BJ (cell line): Measurements from ENCODE around the gene KRTAP5-2. TPM values are rescaled to one million over a fixed set of nuclear protein-coding genes. Genes with fewer than 3 reads are reported as not detected.

Experiments used
- CTCF ChIA-PET: fragments of 350-600 bp; formaldehyde crosslinking; extraction: SDS; loops from one replicate; lab custom pipeline; 2021; ENCODE audit warnings: antibody characterized with exemption, inconsistent platforms; lab: Yijun Ruan, JAX
- POLR2A ChIA-PET: fragments of 300-600 bp; sonication (Branson Sonifier 250); formaldehyde crosslinking; extraction: SDS; loops from one replicate; lab custom pipeline; 2021; ENCODE audit warnings: antibody characterized with exemption; lab: Charles Lee
- DNase-seq: peaks from one replicate; pipeline ENCODE4 v3.0.0-alpha.2; 2011; ENCODE audit warnings: low read depth
- H3K27me3 ChIP-seq: 2 replicates; pipeline ENCODE4 v1.6.0; 2011; ENCODE audit warnings: low read length; ENCODE audit not compliant: control insufficient read depth, insufficient read depth
- H3K36me3 ChIP-seq: 2 replicates; pipeline ENCODE4 v1.5.1; 2011; ENCODE audit warnings: low read length; ENCODE audit not compliant: control insufficient read depth, insufficient read depth
- H3K4me3 ChIP-seq: 2 replicates; pipeline ENCODE4 v1.5.1; 2011; ENCODE audit warnings: low read depth, mild to moderate bottlenecking, control low read depth, low read length
- CTCF ChIP-seq: IDR thresholded peaks from 2 replicates; pipeline ENCODE4 v1.5.1; 2011; ENCODE audit warnings: low read depth, mild to moderate bottlenecking, control low read depth, inconsistent platforms, low read length, moderate library complexity; ENCODE audit not compliant: insufficient read depth
- polyA plus RNA-seq: library from polyadenylated mRNA; depleted of rRNA; stranded (reverse); fragments of >200 nt; gene quantifications from 2 replicates; pipeline ENCODE4 v1.2.3, GENCODE V29; 2011

KRTAP5-2 gene
- polyA plus RNA-seq, 1 experiment, result not detected

- CTCF ChIA-PET, result interaction anchor here (0.5 to 3.7 kb wide), 7 partner anchors 10 to 31 kb away, joined by 3 to 25 read pairs (median 3); no protein-coding TSS in a partner anchor
- POLR2A ChIA-PET, result no interaction called here
- no peak for TF ChIP-seq CTCF
Measured at GRCh38 chr11:1563697-1564534, 34.2 kb downstream of the KRTAP5-2 start.

GRCh38 chr11:1563149-1563638 lies 34.9 kb downstream of the KRTAP5-2 start:
- no peak for DNase-seq
- no peak for TF ChIP-seq CTCF
- no peaks in the 10 kb centered on the region for H3K27me3 ChIP-seq
- ChIA-PET CTCF (interaction anchor here (0.5 to 3.7 kb wide), 5 partner anchors 10 to 66 kb away, joined by 3 to 24 read pairs (median 3); no protein-coding TSS in a partner anchor), POLR2A (no interaction called here)
- H3K4me3 ChIP-seq, result no peak overlapping the region
- peaks cover 8% of the 10 kb centered on the region for H3K36me3 ChIP-seq

More at GRCh38 chr11:1563697-1564534, 34.2 kb downstream of the KRTAP5-2 start:
- peaks cover 8% of the 10 kb centered on the region for H3K36me3 ChIP-seq
- no peak for DNase-seq
- no peak overlapping the region for H3K4me3 ChIP-seq
- no peaks in the 10 kb centered on the region for H3K27me3 ChIP-seq

GRCh38 chr11:1562469-1563148 lies 35.5 kb downstream of the KRTAP5-2 start:
- POLR2A ChIA-PET, result no interaction called here
- DNase-seq, result no peak

GRCh38 chr11:1561955-1562354 lies 36.1 kb downstream of the KRTAP5-2 start:
- TF ChIP-seq CTCF, result no peak

More at GRCh38 chr11:1562469-1563148, 35.5 kb downstream of the KRTAP5-2 start:
- Histone ChIP-seq H3K27me3 (no peaks in the 10 kb centered on the region), H3K4me3 (no peak overlapping the region), H3K36me3 (peaks cover 9% of the 10 kb centered on the region)
- TF ChIP-seq CTCF, result no peak
- CTCF ChIA-PET, result interaction anchor here (0.6 to 3.7 kb wide), 4 partner anchors 10 to 67 kb away, joined by 3 to 24 read pairs (median 3); no protein-coding TSS in a partner anchor

GRCh38 chr11:1561266-1561665 lies 36.8 kb downstream of the KRTAP5-2 start:
- DNase-seq, result no peak
- POLR2A ChIA-PET, result no interaction called here
- H3K27me3 ChIP-seq, result no peaks in the 10 kb centered on the region
- H3K36me3 ChIP-seq, result peaks cover 9% of the 10 kb centered on the region
- CTCF ChIA-PET, result interaction anchor here (6.5 kb wide), 1 partner anchor 14 kb away, joined by 62 read pairs; no protein-coding TSS in a partner anchor
- H3K4me3 ChIP-seq, result no peak overlapping the region
- TF ChIP-seq CTCF, result no peak

More at GRCh38 chr11:1561955-1562354, 36.1 kb downstream of the KRTAP5-2 start:
- ChIA-PET POLR2A (no interaction called here), CTCF (no interaction called here)
- Histone ChIP-seq H3K27me3 (no peaks in the 10 kb centered on the region), H3K4me3 (no peak overlapping the region), H3K36me3 (peaks cover 9% of the 10 kb centered on the region)
- DNase-seq, result no peak
